ENCODE data around the gene EED.

DNA sequence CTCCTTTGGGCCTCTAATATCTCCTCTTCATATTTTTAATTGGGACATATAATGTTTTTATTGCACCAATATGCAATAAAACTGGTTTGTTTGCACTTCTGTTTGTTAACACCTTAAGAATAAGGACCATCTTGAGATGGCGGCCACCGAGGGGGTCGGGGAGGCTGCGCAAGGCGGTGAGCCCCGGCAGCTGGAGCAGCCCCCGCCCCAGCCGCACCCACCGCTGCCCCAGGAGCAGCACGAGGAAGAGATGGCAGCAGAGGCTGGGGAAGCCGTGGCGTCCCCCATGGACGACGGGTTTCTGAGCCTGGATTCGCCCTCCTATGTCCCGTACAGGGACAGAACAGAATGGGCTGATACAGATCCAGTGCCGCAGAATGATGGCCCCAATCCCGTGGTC, 49.6 kb upstream of the EED start:
- TF ChIP-seq, protein P1, sequence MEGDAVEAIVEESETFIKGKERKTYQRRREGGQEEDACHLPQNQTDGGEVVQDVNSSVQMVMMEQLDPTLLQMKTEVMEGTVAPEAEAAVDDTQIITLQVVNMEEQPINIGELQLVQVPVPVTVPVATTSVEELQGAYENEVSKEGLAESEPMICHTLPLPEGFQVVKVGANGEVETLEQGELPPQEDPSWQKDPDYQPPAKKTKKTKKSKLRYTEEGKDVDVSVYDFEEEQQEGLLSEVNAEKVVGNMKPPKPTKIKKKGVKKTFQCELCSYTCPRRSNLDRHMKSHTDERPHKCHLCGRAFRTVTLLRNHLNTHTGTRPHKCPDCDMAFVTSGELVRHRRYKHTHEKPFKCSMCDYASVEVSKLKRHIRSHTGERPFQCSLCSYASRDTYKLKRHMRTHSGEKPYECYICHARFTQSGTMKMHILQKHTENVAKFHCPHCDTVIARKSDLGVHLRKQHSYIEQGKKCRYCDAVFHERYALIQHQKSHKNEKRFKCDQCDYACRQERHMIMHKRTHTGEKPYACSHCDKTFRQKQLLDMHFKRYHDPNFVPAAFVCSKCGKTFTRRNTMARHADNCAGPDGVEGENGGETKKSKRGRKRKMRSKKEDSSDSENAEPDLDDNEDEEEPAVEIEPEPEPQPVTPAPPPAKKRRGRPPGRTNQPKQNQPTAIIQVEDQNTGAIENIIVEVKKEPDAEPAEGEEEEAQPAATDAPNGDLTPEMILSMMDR (IDR thresholded peaks at IDR 0.05) = no peak
- no peak for TF ChIP-seq POLR2A (IDR thresholded peaks at IDR 0.05)
- TF ChIP-seq POLR2AphosphoS5 (IDR thresholded peaks at IDR 0.05; ENCODE audit: insufficient read depth in 1 of 2, low read depth in 1 of 2) = no peak

All from vagina (tissue), 2 donors.